Measurements from ENCODE around the gene ULK1.
"Not testable (repeated sequence)": the region's sequence is repeated elsewhere in the genome, so short reads cannot be mapped to it uniquely, and the experiment has no call there.

DNA sequence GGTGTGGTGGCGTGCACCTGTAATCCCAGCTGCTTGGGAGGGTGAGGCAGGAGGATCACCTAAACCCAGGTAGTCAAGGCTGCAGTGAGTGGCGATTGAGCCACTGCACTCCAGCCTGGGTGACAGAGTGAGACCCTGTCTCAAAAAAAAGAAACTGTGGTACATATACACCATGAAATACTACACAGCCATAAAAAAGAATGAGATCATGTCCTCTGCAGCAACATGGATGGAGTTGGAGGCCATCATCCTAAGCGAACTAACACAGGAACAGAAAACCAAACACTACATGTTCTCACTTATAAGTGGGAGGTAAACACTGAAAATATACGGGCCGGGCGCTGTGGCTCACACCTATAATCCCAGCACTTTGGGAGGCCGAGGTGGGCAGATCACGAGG lies 2.7 kb upstream of the ULK1 start:
- TF ChIP-seq, protein P1, sequence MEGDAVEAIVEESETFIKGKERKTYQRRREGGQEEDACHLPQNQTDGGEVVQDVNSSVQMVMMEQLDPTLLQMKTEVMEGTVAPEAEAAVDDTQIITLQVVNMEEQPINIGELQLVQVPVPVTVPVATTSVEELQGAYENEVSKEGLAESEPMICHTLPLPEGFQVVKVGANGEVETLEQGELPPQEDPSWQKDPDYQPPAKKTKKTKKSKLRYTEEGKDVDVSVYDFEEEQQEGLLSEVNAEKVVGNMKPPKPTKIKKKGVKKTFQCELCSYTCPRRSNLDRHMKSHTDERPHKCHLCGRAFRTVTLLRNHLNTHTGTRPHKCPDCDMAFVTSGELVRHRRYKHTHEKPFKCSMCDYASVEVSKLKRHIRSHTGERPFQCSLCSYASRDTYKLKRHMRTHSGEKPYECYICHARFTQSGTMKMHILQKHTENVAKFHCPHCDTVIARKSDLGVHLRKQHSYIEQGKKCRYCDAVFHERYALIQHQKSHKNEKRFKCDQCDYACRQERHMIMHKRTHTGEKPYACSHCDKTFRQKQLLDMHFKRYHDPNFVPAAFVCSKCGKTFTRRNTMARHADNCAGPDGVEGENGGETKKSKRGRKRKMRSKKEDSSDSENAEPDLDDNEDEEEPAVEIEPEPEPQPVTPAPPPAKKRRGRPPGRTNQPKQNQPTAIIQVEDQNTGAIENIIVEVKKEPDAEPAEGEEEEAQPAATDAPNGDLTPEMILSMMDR (IDR thresholded peaks at IDR 0.05), result not testable (repeated sequence)
- not testable (repeated sequence) for TF ChIP-seq POLR2A (IDR thresholded peaks at IDR 0.05)

Data from esophagus squamous epithelium (tissue), 4 donors.